H9 (cell line): Measurements from ENCODE around the gene HAUS7. TPM values are rescaled to one million over a fixed set of nuclear protein-coding genes. Genes with fewer than 3 reads are reported as not detected.

Source experiments
- DNase-seq: peaks from one replicate; pipeline ENCODE4 v3.0.0-alpha.2; 2017
- H2AFZ ChIP-seq: one replicate; pipeline ENCODE4 v1.6.1; 2013; ENCODE audit warnings: mild to moderate bottlenecking, low read length, control low read depth, moderate library complexity
- H2AK5ac ChIP-seq: 2 replicates; pipeline ENCODE4 v1.6.1; 2013; ENCODE audit warnings: low read length, control low read depth, mixed read lengths; ENCODE audit not compliant: insufficient read length
- H2BK120ac ChIP-seq: one replicate; pipeline ENCODE4 v1.6.1; 2013; ENCODE audit warnings: low read depth, mild to moderate bottlenecking, low read length, control low read depth, inconsistent platforms; ENCODE audit not compliant: poor library complexity, severe bottlenecking
- H2BK12ac ChIP-seq: 2 replicates; pipeline ENCODE4 v1.6.1; 2013; ENCODE audit warnings: low read length, control low read depth, mixed read lengths, low read depth; ENCODE audit not compliant: insufficient read length
- H2BK15ac ChIP-seq: 2 replicates; pipeline ENCODE4 v1.6.1; 2013; ENCODE audit warnings: low read depth, low read length, control low read depth
- H2BK20ac ChIP-seq: one replicate; pipeline ENCODE4 v1.6.1; 2013; ENCODE audit warnings: low read depth, mild to moderate bottlenecking, low read length, control low read depth, inconsistent platforms; ENCODE audit not compliant: poor library complexity, severe bottlenecking
- H2BK5ac ChIP-seq: 2 replicates; pipeline ENCODE4 v1.6.1; 2013; ENCODE audit warnings: low read length, control low read depth, mixed read lengths; ENCODE audit not compliant: insufficient read length
- H3K14ac ChIP-seq: 2 replicates; pipeline ENCODE4 v1.6.1; 2013; ENCODE audit warnings: low read length, control low read depth; ENCODE audit not compliant: insufficient read depth
- H3K18ac ChIP-seq: 2 replicates; pipeline ENCODE4 v1.6.1; 2013; ENCODE audit warnings: low read depth, mild to moderate bottlenecking, mixed read lengths, low read length, control low read depth; ENCODE audit not compliant: insufficient read length
- H3K23ac ChIP-seq: 2 replicates; pipeline ENCODE4 v1.6.1; 2013; ENCODE audit warnings: low read length, control low read depth, mixed read lengths, low read depth; ENCODE audit not compliant: insufficient read length
- H3K23me2 ChIP-seq: 2 replicates; pipeline ENCODE4 v1.6.1; 2013; ENCODE audit warnings: low read depth, mild to moderate bottlenecking, mixed read lengths, low read length, control low read depth; ENCODE audit not compliant: insufficient read length, poor library complexity, severe bottlenecking
- H3K27ac ChIP-seq: 2 replicates; pipeline ENCODE4 v1.5.1; 2013; ENCODE audit warnings: low read length, control low read depth, mixed read lengths, low read depth; ENCODE audit not compliant: insufficient read length
- H3K27me3 ChIP-seq: 2 replicates; pipeline ENCODE4 v1.6.1; 2013; ENCODE audit warnings: low read length, control low read depth, inconsistent platforms; ENCODE audit not compliant: insufficient read depth
- H3K4ac ChIP-seq: 2 replicates; pipeline ENCODE4 v1.6.1; 2013; ENCODE audit warnings: low read depth, mild to moderate bottlenecking, control low read depth, inconsistent platforms, low read length, moderate library complexity
- H3K4me1 ChIP-seq: 2 replicates; pipeline ENCODE4 v1.6.1; 2013; ENCODE audit warnings: low read length, control low read depth, inconsistent platforms; ENCODE audit not compliant: insufficient read depth
- H3K4me2 ChIP-seq: 2 replicates; pipeline ENCODE4 v1.6.1; 2013; ENCODE audit warnings: low read length, control low read depth, mixed read lengths; ENCODE audit not compliant: insufficient read length, insufficient read depth
- H3K56ac ChIP-seq: 2 replicates; pipeline ENCODE4 v1.6.1; 2013; ENCODE audit warnings: low read depth, mild to moderate bottlenecking, mixed read lengths, low read length, control low read depth; ENCODE audit not compliant: insufficient read length
- H3K79me1 ChIP-seq: 2 replicates; pipeline ENCODE4 v1.6.1; 2013; ENCODE audit warnings: low read depth, mild to moderate bottlenecking, moderate library complexity, low read length, control low read depth, inconsistent platforms; ENCODE audit not compliant: insufficient read depth, poor library complexity, severe bottlenecking
- H3K79me2 ChIP-seq: 2 replicates; pipeline ENCODE4 v1.6.1; 2013; ENCODE audit warnings: low read length, control low read depth, inconsistent platforms; ENCODE audit not compliant: insufficient read depth
- H3K9ac ChIP-seq: 2 replicates; pipeline ENCODE4 v1.6.1; 2013; ENCODE audit warnings: low read length, control low read depth, mixed read lengths; ENCODE audit not compliant: insufficient read length; ENCODE audit errors: extremely low read depth
- H3K9me3 ChIP-seq: one replicate; pipeline ENCODE4 v1.6.1; 2013; ENCODE audit warnings: low read depth, low read length, inconsistent platforms; ENCODE audit not compliant: control insufficient read depth
- H3T11ph ChIP-seq: one replicate; pipeline ENCODE4 v1.6.1; 2013; ENCODE audit warnings: mild to moderate bottlenecking, low read length, control low read depth, inconsistent platforms
- H4K20me1 ChIP-seq: one replicate; pipeline ENCODE4 v1.6.1; 2013; ENCODE audit not compliant: control insufficient read depth, insufficient read length, insufficient read depth
- H4K5ac ChIP-seq: 2 replicates; pipeline ENCODE4 v1.6.1; 2013; ENCODE audit warnings: low read depth, mild to moderate bottlenecking, mixed read lengths, low read length, control low read depth; ENCODE audit not compliant: insufficient read length
- H4K8ac ChIP-seq: replicated peaks from 2 replicates; pipeline ENCODE4 v1.6.1; 2013; ENCODE audit warnings: low read length, control low read depth, mixed read lengths, low read depth; ENCODE audit not compliant: insufficient read length
- H4K91ac ChIP-seq: 2 replicates; pipeline ENCODE4 v1.6.1; 2013; ENCODE audit warnings: low read depth, mild to moderate bottlenecking, moderate library complexity, mixed read lengths, low read length, control low read depth; ENCODE audit not compliant: insufficient read length
- H3K27ac Mint-ChIP-seq, 3 experiments: 2 replicates in 2 of 3; 3 replicates in 1 of 3; pipeline ENCODE4 v1.8.0; 2020 to 2021; ENCODE audit warnings: mixed read lengths in 3 of 3, mild to moderate bottlenecking in 1 of 3, moderate library complexity in 1 of 3
- H3K27me3 Mint-ChIP-seq: 2 replicates; pipeline ENCODE4 v1.8.0; 2021; ENCODE audit warnings: low read depth, mild to moderate bottlenecking, moderate library complexity, mixed read lengths
- H3K36me3 Mint-ChIP-seq, 3 experiments: 2 replicates in 2 of 3; 3 replicates in 1 of 3; pipeline ENCODE4 v1.8.0; 2020 to 2021; ENCODE audit warnings: low read depth in 3 of 3, mixed read lengths in 3 of 3; ENCODE audit not compliant: insufficient read depth in 1 of 3
- H3K4me1 Mint-ChIP-seq, 2 experiments: 2 replicates each; pipeline ENCODE4 v1.8.0; 2020; ENCODE audit warnings: mixed read lengths in 2 of 2
- H3K4me3 Mint-ChIP-seq, 2 experiments: 2 replicates in 1 of 2; 3 replicates in 1 of 2; pipeline ENCODE4 v1.8.0; 2020 to 2021; ENCODE audit warnings: mild to moderate bottlenecking in 2 of 2, mixed read lengths in 2 of 2, moderate library complexity in 1 of 2
- H3K9me3 Mint-ChIP-seq, 2 experiments: 2 replicates in 1 of 2; 3 replicates in 1 of 2; pipeline ENCODE4 v1.8.0; 2020; ENCODE audit warnings: mild to moderate bottlenecking in 2 of 2, mixed read lengths in 2 of 2, moderate library complexity in 1 of 2
- WGBS: extraction: QIAGEN DNeasy Blood & Tissue Kit; methylation state at CpG from one replicate; pipeline ENCODE4 v1.1.7; 2013; ENCODE audit warnings: missing lambda C conversion rate, low lambda C conversion rate, mixed read lengths; ENCODE audit not compliant: insufficient read length; ENCODE audit errors: extremely low coverage; 5-methylcytosine and 5-hydroxymethylcytosine counted together
- total RNA-seq: library from RNA; stranded (reverse); gene quantifications from 2 replicates; pipeline ENCODE4 v1.2.1, GENCODE V29; 2021
- TF ChIP-seq, protein P1 (sequence below): fragments of 200-600 bp; sonication (generic); conservative IDR thresholded peaks from 3 replicates; pipeline ENCODE4 v1.8.0; 2021; ENCODE audit warnings: antibody characterized with exemption, mild to moderate bottlenecking

Gene HAUS7
- total RNA-seq, 1 experiment from 2014 or later = 45.3 TPM

DNA sequence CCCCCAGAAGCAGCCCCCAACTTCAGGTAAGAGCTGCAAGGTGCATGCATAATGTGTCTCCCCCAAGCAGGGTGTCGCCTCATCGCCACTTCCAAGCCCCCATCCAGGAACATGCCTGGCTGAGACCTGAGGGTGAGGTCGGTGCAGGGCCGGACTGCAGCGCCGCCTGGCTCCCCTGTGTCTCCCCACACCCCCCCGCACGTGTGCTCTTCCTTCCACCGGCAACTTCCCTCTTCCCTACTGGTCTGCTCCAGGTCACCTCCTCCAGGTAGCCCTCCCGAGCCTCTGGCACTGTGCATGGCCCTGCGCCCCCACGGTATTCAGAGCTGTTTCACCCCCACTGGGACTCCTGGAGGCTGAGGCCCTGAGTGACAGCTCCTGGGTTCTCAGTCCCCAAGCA is 22.2 kb upstream of the HAUS7 start:
- H3K36me3 Mint-ChIP-seq = peaks cover 0 to 2% (median 0%) of the 10 kb centered on the region in 3 experiments; a peak in 1 of 7 replicates
- Histone ChIP-seq H2BK12ac (no peak overlapping the region), H3K4ac (no peak overlapping the region), H2AK5ac (no peak overlapping the region), H3K23me2 (no peaks in the 10 kb centered on the region), H3K79me1 (no peaks in the 10 kb centered on the region), H4K91ac (no peak overlapping the region), H3K4me2 (no peak overlapping the region), H2BK120ac (no peak overlapping the region), H4K20me1 (no peaks in the 10 kb centered on the region), H3K79me2 (no peaks in the 10 kb centered on the region), H3K56ac (no peak overlapping the region), H3K14ac (no peak overlapping the region), H4K5ac (no peak overlapping the region), H2AFZ (no peak overlapping the region), H3K4me1 (no peaks in the 10 kb centered on the region), H3K9ac (no peak overlapping the region), H4K8ac (no peak overlapping the region), H3K23ac (no peak overlapping the region), H3K27me3 (no peaks in the 10 kb centered on the region), H2BK5ac (no peak overlapping the region), H2BK20ac (no peak overlapping the region), H3T11ph (no peak overlapping the region), H2BK15ac (no peak overlapping the region), H3K27ac (no peak overlapping the region), H3K18ac (no peak overlapping the region), H3K9me3 (peaks cover 25% of the 10 kb centered on the region)
- no peak overlapping the region; a peak in 1 of 5 replicates for H3K4me3 Mint-ChIP-seq
- no peak overlapping the region for H3K27ac Mint-ChIP-seq
- peaks cover 39 to 59% of the 10 kb centered on the region in 2 experiments for H3K9me3 Mint-ChIP-seq
- H3K4me1 Mint-ChIP-seq = peaks cover 0 to 7% of the 10 kb centered on the region in 2 experiments; a peak in 2 of 4 replicates
- H3K27me3 Mint-ChIP-seq = peaks cover 10% of the 10 kb centered on the region
- TF ChIP-seq, protein P1, sequence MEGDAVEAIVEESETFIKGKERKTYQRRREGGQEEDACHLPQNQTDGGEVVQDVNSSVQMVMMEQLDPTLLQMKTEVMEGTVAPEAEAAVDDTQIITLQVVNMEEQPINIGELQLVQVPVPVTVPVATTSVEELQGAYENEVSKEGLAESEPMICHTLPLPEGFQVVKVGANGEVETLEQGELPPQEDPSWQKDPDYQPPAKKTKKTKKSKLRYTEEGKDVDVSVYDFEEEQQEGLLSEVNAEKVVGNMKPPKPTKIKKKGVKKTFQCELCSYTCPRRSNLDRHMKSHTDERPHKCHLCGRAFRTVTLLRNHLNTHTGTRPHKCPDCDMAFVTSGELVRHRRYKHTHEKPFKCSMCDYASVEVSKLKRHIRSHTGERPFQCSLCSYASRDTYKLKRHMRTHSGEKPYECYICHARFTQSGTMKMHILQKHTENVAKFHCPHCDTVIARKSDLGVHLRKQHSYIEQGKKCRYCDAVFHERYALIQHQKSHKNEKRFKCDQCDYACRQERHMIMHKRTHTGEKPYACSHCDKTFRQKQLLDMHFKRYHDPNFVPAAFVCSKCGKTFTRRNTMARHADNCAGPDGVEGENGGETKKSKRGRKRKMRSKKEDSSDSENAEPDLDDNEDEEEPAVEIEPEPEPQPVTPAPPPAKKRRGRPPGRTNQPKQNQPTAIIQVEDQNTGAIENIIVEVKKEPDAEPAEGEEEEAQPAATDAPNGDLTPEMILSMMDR = no peak
- no CpG with 5 or more reads among the region's 12 CpGs for WGBS
- no peak for DNase-seq
